ENCODE data around the gene NELFCD. TPM values are rescaled to one million over a fixed set of nuclear protein-coding genes. Genes with fewer than 3 reads are reported as not detected.
A peak's percentile ranks its signal among the peaks of the same experiment; 100 is the strongest.
"Not testable (repeated sequence)": the region's sequence is repeated elsewhere in the genome, so short reads cannot be mapped to it uniquely, and the experiment has no call there.

Gene NELFCD
- total RNA-seq, 8 experiments from 2014 or later: 31.0 to 126 (median 65.7) TPM

- Histone ChIP-seq H3K27ac (no peak overlapping the region), H3K4me3 (no peak overlapping the region), H3K4me1 (replicated peaks in 1 of 2) (peaks cover 3 to 20% of the 10 kb centered on the region in 2 donors)
- in situ Hi-C loops (cut with MboI; ENCODE audit: low pct_unique_long_range_greater_than_20kb in 2 of 9, low sequenced_read_pairs in 9 of 9, unreplicated experiment in 9 of 9): no loop called here
- ATAC-seq (replicated peaks in 6 of 8): peak in 1 of 8 experiments; percentile 7
- 0 to 100% (median 56%) methylated on average over 1 to 4 of the region's 8 CpGs; no CpG with 5 or more reads in 1 of the 10 experiments for WGBS, 10 experiments
Measured at GRCh38 chr20:59010321-59010994, 29.4 kb downstream of the NELFCD start.

- ATAC-seq (replicated peaks in 6 of 8): peak in 5 of 8 experiments; percentile 18 to 79 (median 51)
- Histone ChIP-seq H3K4me3 (no peak overlapping the region), H3K4me1 (replicated peaks in 1 of 2) (peaks cover 3 to 21% of the 10 kb centered on the region in 2 donors), H3K27ac (no peak overlapping the region)
- in situ Hi-C loops (cut with MboI; ENCODE audit: low pct_unique_long_range_greater_than_20kb in 2 of 9, low sequenced_read_pairs in 9 of 9, unreplicated experiment in 9 of 9): no loop called here
- WGBS, 10 experiments: 0 to 100% (median 59%) methylated on average over 1 to 16 of the region's 17 CpGs; no CpG with 5 or more reads in 1 of the 10 experiments
Measured at GRCh38 chr20:59010995-59011873, 30.2 kb downstream of the NELFCD start.

- in situ Hi-C loops (cut with MboI; ENCODE audit: low pct_unique_long_range_greater_than_20kb in 2 of 9, low sequenced_read_pairs in 9 of 9, unreplicated experiment in 9 of 9); H3K4me3 ChIP-seq; H3K27ac ChIP-seq; ATAC-seq (replicated peaks in 6 of 8): not testable (repeated sequence)
- peaks cover 0 to 18% of the 10 kb centered on the region in 2 donors for H3K4me1 ChIP-seq (replicated peaks in 1 of 2)
- 80 to 100% (median 100%) methylated on average over 1 to 3 of the region's 3 CpGs; no CpG with 5 or more reads in 3 of the 10 experiments for WGBS, 10 experiments
Measured at GRCh38 chr20:59011874-59012157, 30.8 kb downstream of the NELFCD start.

- ATAC-seq (replicated peaks in 6 of 8): no peak
- peaks cover 0 to 18% of the 10 kb centered on the region in 2 donors for H3K4me1 ChIP-seq (replicated peaks in 1 of 2)
- H3K4me3 ChIP-seq: no peak overlapping the region
- 40 to 90% (median 85%) methylated on average over 1 to 10 of the region's 17 CpGs; no CpG with 5 or more reads in 5 of the 10 experiments for WGBS, 10 experiments
- in situ Hi-C loops (cut with MboI; ENCODE audit: low pct_unique_long_range_greater_than_20kb in 2 of 9, low sequenced_read_pairs in 9 of 9, unreplicated experiment in 9 of 9): no loop called here
- no peak overlapping the region for H3K27ac ChIP-seq
Measured at GRCh38 chr20:59013031-59013951, 32.2 kb downstream of the NELFCD start.

- WGBS, 10 experiments: 40 to 100% (median 83%) methylated on average over 1 to 8 of the region's 13 CpGs
- Histone ChIP-seq H3K4me1 (replicated peaks in 1 of 2) (peaks cover 0 to 18% of the 10 kb centered on the region in 2 donors), H3K27ac (no peak overlapping the region), H3K4me3 (no peak overlapping the region)
- ATAC-seq (replicated peaks in 6 of 8): peak in 1 of 8 experiments; percentile 49
- in situ Hi-C loops (cut with MboI; ENCODE audit: low pct_unique_long_range_greater_than_20kb in 2 of 9, low sequenced_read_pairs in 9 of 9, unreplicated experiment in 9 of 9): no loop called here
Measured at GRCh38 chr20:59013959-59014608, 33.0 kb downstream of the NELFCD start.

- WGBS, 10 experiments: 81 to 100% (median 100%) methylated on average over 1 to 4 of the region's 17 CpGs; no CpG with 5 or more reads in 5 of the 10 experiments
- Histone ChIP-seq H3K4me1 (replicated peaks in 1 of 2) (peaks cover 0 to 18% of the 10 kb centered on the region in 2 donors), H3K27ac (no peak overlapping the region), H3K4me3 (no peak overlapping the region)
- no peak for ATAC-seq (replicated peaks in 6 of 8)
- in situ Hi-C loops (cut with MboI; ENCODE audit: low pct_unique_long_range_greater_than_20kb in 2 of 9, low sequenced_read_pairs in 9 of 9, unreplicated experiment in 9 of 9): no loop called here
Measured at GRCh38 chr20:59014680-59015389, 33.8 kb downstream of the NELFCD start.

- WGBS, 10 experiments: 91 to 98% (median 93%) methylated on average over 3 to 13 of the region's 16 CpGs; no CpG with 5 or more reads in 6 of the 10 experiments
Measured at GRCh38 chr20:59015411-59015810, 34.4 kb downstream of the NELFCD start.

GRCh38 chr20:59015812-59016711, 35.0 kb downstream of the NELFCD start:
- in situ Hi-C loops (cut with MboI; ENCODE audit: low pct_unique_long_range_greater_than_20kb in 2 of 9, low sequenced_read_pairs in 9 of 9, unreplicated experiment in 9 of 9): no loop called here
- no peak overlapping the region for H3K27ac ChIP-seq
- peaks cover 4 to 17% of the 10 kb centered on the region in 2 donors for H3K4me1 ChIP-seq (replicated peaks in 1 of 2)
- ATAC-seq (replicated peaks in 6 of 8): peak in 1 of 8 experiments; percentile 15
- H3K4me3 ChIP-seq: no peak overlapping the region
- WGBS, 10 experiments: 40 to 87% (median 83%) methylated on average over 1 to 4 of the region's 16 CpGs; no CpG with 5 or more reads in 5 of the 10 experiments

More at GRCh38 chr20:59015411-59015810, 34.4 kb downstream of the NELFCD start:
- H3K27ac ChIP-seq: no peak overlapping the region
- in situ Hi-C loops (cut with MboI; ENCODE audit: low pct_unique_long_range_greater_than_20kb in 2 of 9, low sequenced_read_pairs in 9 of 9, unreplicated experiment in 9 of 9): no loop called here
- no peak overlapping the region for H3K4me3 ChIP-seq
- peaks cover 0 to 18% of the 10 kb centered on the region in 2 donors for H3K4me1 ChIP-seq (replicated peaks in 1 of 2)
- ATAC-seq (replicated peaks in 6 of 8): no peak

- in situ Hi-C loops (cut with MboI; ENCODE audit: low pct_unique_long_range_greater_than_20kb in 2 of 9, low sequenced_read_pairs in 9 of 9, unreplicated experiment in 9 of 9): no loop called here
- no peak for ATAC-seq (replicated peaks in 6 of 8)
Measured at GRCh38 chr20:59016795-59017492, 35.9 kb downstream of the NELFCD start.

GRCh38 chr20:59017493-59018231, 36.6 kb downstream of the NELFCD start:
- in situ Hi-C loops (cut with MboI; ENCODE audit: low pct_unique_long_range_greater_than_20kb in 2 of 9, low sequenced_read_pairs in 9 of 9, unreplicated experiment in 9 of 9): no loop called here
- Histone ChIP-seq H3K27ac (no peak overlapping the region), H3K4me3 (no peak overlapping the region), H3K4me1 (replicated peaks in 1 of 2) (peaks cover 12 to 21% of the 10 kb centered on the region in 2 donors)
- ATAC-seq (replicated peaks in 6 of 8): no peak
- WGBS, 10 experiments: 50 to 100% (median 98%) methylated on average over 1 to 9 of the region's 16 CpGs; no CpG with 5 or more reads in 2 of the 10 experiments

More at GRCh38 chr20:59016795-59017492, 35.9 kb downstream of the NELFCD start:
- H3K4me1 ChIP-seq (replicated peaks in 1 of 2): peaks cover 12 to 21% of the 10 kb centered on the region in 2 donors
- no peak overlapping the region for H3K4me3 ChIP-seq
- 39 to 87% (median 71%) methylated on average over 1 to 4 of the region's 4 CpGs for WGBS, 10 experiments
- H3K27ac ChIP-seq: no peak overlapping the region
